ENCODE measurements around the gene VRK3. TPM values are rescaled to one million over a fixed set of nuclear protein-coding genes. Genes with fewer than 3 reads are reported as not detected.

VRK3 gene
- total RNA-seq, 1 experiment from 2014 or later, result 33.4 TPM

DNA sequence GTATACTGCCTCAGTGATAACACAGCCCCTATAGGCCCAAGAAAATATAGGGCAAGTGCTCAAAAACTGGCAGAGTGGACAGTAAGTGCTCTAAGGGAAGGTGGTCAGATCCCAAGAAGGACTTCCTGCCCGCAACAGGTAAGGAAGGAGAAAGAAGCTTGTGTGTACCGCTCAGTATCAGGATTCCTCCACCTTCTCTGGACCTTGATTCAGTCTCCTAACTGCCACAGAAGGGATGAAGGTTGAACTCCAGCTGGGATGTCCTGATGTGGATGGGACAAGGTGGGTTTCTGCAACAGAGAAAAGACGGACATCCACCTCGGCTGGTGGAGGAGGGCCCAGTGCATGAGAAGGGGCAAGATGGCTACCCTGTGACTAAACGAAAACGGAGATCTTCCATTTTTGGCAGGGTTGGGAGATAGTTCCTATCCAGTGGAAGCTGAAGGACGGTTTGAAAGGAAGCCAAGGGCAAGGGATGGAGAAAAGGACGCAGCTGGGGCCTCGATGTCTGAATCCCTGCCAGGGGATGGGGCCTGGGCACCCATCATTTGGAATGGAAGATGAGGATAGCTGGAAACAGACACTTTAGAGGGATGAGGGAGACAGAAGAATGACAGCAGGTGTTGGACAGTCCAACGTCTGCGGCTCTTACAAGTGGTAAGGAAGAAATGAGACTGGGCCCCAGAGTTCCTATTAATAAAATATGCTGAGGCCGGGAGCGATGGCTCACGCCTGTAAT, 97.5 kb downstream of the VRK3 start:
- ATAC-seq (no peak), DNase-seq (ENCODE audit: low spot score) (no peak)
- Mint-ChIP-seq H3K4me3 (peak overlapping the region; percentile 99), H3K36me3 (peaks cover 29% of the 10 kb centered on the region), H3K9me3 (no peaks in the 10 kb centered on the region), H3K27ac (peak overlapping the region; percentile 19; the same call in 1 of the 2 replicates), H3K4me1 (peaks cover 31% of the 10 kb centered on the region), H3K27me3 (ENCODE audit: low read depth) (peaks cover 4% of the 10 kb centered on the region; the same call in 1 of the 2 replicates)
- ChIA-PET CTCF (interaction anchor here (1.0 to 1.5 kb wide), 2 partner anchors 10 to 12 kb away, joined by 3 to 7 read pairs; no protein-coding TSS in a partner anchor), POLR2A (interaction anchor here (0.7 kb wide), 2 partner anchors 339 to 545 kb away, joined by 3 to 5 read pairs; no protein-coding TSS in a partner anchor)
- TF ChIP-seq, protein P1, sequence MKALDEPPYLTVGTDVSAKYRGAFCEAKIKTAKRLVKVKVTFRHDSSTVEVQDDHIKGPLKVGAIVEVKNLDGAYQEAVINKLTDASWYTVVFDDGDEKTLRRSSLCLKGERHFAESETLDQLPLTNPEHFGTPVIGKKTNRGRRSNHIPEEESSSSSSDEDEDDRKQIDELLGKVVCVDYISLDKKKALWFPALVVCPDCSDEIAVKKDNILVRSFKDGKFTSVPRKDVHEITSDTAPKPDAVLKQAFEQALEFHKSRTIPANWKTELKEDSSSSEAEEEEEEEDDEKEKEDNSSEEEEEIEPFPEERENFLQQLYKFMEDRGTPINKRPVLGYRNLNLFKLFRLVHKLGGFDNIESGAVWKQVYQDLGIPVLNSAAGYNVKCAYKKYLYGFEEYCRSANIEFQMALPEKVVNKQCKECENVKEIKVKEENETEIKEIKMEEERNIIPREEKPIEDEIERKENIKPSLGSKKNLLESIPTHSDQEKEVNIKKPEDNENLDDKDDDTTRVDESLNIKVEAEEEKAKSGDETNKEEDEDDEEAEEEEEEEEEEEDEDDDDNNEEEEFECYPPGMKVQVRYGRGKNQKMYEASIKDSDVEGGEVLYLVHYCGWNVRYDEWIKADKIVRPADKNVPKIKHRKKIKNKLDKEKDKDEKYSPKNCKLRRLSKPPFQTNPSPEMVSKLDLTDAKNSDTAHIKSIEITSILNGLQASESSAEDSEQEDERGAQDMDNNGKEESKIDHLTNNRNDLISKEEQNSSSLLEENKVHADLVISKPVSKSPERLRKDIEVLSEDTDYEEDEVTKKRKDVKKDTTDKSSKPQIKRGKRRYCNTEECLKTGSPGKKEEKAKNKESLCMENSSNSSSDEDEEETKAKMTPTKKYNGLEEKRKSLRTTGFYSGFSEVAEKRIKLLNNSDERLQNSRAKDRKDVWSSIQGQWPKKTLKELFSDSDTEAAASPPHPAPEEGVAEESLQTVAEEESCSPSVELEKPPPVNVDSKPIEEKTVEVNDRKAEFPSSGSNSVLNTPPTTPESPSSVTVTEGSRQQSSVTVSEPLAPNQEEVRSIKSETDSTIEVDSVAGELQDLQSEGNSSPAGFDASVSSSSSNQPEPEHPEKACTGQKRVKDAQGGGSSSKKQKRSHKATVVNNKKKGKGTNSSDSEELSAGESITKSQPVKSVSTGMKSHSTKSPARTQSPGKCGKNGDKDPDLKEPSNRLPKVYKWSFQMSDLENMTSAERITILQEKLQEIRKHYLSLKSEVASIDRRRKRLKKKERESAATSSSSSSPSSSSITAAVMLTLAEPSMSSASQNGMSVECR (CRISPR knock-in tag; IDR thresholded peaks at IDR 0.05; ENCODE audit: borderline replicate concordance), result no peak
- TF ChIP-seq TP53 (CRISPR knock-in tag; IDR thresholded peaks at IDR 0.05), result no peak
- TF ChIP-seq, protein P2, sequence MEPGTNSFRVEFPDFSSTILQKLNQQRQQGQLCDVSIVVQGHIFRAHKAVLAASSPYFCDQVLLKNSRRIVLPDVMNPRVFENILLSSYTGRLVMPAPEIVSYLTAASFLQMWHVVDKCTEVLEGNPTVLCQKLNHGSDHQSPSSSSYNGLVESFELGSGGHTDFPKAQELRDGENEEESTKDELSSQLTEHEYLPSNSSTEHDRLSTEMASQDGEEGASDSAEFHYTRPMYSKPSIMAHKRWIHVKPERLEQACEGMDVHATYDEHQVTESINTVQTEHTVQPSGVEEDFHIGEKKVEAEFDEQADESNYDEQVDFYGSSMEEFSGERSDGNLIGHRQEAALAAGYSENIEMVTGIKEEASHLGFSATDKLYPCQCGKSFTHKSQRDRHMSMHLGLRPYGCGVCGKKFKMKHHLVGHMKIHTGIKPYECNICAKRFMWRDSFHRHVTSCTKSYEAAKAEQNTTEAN (CRISPR knock-in tag; IDR thresholded peaks at IDR 0.05), result no peak
- TF ChIP-seq IRF2 (CRISPR knock-in tag; IDR thresholded peaks at IDR 0.05; ENCODE audit: borderline replicate concordance, low read depth), result no peak
- no peak for TF ChIP-seq ZNF423 (CRISPR knock-in tag; IDR thresholded peaks at IDR 0.05)
- TF ChIP-seq, protein P3, sequence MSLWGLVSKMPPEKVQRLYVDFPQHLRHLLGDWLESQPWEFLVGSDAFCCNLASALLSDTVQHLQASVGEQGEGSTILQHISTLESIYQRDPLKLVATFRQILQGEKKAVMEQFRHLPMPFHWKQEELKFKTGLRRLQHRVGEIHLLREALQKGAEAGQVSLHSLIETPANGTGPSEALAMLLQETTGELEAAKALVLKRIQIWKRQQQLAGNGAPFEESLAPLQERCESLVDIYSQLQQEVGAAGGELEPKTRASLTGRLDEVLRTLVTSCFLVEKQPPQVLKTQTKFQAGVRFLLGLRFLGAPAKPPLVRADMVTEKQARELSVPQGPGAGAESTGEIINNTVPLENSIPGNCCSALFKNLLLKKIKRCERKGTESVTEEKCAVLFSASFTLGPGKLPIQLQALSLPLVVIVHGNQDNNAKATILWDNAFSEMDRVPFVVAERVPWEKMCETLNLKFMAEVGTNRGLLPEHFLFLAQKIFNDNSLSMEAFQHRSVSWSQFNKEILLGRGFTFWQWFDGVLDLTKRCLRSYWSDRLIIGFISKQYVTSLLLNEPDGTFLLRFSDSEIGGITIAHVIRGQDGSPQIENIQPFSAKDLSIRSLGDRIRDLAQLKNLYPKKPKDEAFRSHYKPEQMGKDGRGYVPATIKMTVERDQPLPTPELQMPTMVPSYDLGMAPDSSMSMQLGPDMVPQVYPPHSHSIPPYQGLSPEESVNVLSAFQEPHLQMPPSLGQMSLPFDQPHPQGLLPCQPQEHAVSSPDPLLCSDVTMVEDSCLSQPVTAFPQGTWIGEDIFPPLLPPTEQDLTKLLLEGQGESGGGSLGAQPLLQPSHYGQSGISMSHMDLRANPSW (CRISPR knock-in tag; conservative IDR thresholded peaks at IDR 0.05; ENCODE audit: low read depth), result no peak
- TF ChIP-seq, protein P4, sequence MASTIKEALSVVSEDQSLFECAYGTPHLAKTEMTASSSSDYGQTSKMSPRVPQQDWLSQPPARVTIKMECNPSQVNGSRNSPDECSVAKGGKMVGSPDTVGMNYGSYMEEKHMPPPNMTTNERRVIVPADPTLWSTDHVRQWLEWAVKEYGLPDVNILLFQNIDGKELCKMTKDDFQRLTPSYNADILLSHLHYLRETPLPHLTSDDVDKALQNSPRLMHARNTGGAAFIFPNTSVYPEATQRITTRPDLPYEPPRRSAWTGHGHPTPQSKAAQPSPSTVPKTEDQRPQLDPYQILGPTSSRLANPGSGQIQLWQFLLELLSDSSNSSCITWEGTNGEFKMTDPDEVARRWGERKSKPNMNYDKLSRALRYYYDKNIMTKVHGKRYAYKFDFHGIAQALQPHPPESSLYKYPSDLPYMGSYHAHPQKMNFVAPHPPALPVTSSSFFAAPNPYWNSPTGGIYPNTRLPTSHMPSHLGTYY (CRISPR knock-in tag; IDR thresholded peaks at IDR 0.05), result no peak
- no peak for TF ChIP-seq ZNF263 (CRISPR knock-in tag; IDR thresholded peaks at IDR 0.05; ENCODE audit: low read depth)
- no peak for TF ChIP-seq PRRX2 (CRISPR knock-in tag; IDR thresholded peaks at IDR 0.05)
- TF ChIP-seq, protein P5, sequence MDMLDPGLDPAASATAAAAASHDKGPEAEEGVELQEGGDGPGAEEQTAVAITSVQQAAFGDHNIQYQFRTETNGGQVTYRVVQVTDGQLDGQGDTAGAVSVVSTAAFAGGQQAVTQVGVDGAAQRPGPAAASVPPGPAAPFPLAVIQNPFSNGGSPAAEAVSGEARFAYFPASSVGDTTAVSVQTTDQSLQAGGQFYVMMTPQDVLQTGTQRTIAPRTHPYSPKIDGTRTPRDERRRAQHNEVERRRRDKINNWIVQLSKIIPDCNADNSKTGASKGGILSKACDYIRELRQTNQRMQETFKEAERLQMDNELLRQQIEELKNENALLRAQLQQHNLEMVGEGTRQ (CRISPR knock-in tag; IDR thresholded peaks at IDR 0.05), result no peak
- TF ChIP-seq, protein P6, sequence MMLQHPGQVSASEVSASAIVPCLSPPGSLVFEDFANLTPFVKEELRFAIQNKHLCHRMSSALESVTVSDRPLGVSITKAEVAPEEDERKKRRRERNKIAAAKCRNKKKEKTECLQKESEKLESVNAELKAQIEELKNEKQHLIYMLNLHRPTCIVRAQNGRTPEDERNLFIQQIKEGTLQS (CRISPR knock-in tag; conservative IDR thresholded peaks at IDR 0.05), result no peak
- TF ChIP-seq, protein P7, sequence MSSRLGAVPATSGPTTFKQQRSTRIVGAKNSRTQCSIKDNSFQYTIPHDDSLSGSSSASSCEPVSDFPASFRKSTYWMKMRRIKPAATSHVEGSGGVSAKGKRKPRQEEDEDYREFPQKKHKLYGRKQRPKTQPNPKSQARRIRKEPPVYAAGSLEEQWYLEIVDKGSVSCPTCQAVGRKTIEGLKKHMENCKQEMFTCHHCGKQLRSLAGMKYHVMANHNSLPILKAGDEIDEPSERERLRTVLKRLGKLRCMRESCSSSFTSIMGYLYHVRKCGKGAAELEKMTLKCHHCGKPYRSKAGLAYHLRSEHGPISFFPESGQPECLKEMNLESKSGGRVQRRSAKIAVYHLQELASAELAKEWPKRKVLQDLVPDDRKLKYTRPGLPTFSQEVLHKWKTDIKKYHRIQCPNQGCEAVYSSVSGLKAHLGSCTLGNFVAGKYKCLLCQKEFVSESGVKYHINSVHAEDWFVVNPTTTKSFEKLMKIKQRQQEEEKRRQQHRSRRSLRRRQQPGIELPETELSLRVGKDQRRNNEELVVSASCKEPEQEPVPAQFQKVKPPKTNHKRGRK (CRISPR knock-in tag; IDR thresholded peaks at IDR 0.05; ENCODE audit: borderline replicate concordance), result no peak
- TF ChIP-seq SMAD3 (CRISPR knock-in tag; IDR thresholded peaks at IDR 0.05; ENCODE audit: borderline replicate concordance), result no peak
- no peak for TF ChIP-seq ZNF396 (CRISPR knock-in tag; IDR thresholded peaks at IDR 0.05; ENCODE audit: borderline replicate concordance)
- no peak for TF ChIP-seq ZNF232 (CRISPR knock-in tag; IDR thresholded peaks at IDR 0.05)
- no peak for TF ChIP-seq ZNF416 (CRISPR knock-in tag; IDR thresholded peaks at IDR 0.05)
- TF ChIP-seq, protein P8, sequence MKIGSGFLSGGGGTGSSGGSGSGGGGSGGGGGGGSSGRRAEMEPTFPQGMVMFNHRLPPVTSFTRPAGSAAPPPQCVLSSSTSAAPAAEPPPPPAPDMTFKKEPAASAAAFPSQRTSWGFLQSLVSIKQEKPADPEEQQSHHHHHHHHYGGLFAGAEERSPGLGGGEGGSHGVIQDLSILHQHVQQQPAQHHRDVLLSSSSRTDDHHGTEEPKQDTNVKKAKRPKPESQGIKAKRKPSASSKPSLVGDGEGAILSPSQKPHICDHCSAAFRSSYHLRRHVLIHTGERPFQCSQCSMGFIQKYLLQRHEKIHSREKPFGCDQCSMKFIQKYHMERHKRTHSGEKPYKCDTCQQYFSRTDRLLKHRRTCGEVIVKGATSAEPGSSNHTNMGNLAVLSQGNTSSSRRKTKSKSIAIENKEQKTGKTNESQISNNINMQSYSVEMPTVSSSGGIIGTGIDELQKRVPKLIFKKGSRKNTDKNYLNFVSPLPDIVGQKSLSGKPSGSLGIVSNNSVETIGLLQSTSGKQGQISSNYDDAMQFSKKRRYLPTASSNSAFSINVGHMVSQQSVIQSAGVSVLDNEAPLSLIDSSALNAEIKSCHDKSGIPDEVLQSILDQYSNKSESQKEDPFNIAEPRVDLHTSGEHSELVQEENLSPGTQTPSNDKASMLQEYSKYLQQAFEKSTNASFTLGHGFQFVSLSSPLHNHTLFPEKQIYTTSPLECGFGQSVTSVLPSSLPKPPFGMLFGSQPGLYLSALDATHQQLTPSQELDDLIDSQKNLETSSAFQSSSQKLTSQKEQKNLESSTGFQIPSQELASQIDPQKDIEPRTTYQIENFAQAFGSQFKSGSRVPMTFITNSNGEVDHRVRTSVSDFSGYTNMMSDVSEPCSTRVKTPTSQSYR (CRISPR knock-in tag; IDR thresholded peaks at IDR 0.05), result no peak

Measured in WTC11 (cell line).